Activated T-helper 2 cell treated with anti-CD3 and anti-CD28 coated beads, Interferon-gamma antibody, Interleukin-2, Interleukin-4, amounts not matched to agents 10 μg/mL and 5 μg/mL and 100 μg/mL, durations not matched to agents 14 hours and 24 hours and 36 hours (primary cell): ENCODE results near the gene EFNA2. TPM values are rescaled to one million over a fixed set of nuclear protein-coding genes. Genes with fewer than 3 reads are reported as not detected.

Experiments
- DNase-seq: peaks from one replicate; pipeline ENCODE4 v3.0.0; 2021; ENCODE audit warnings: low spot score
- H3K27ac Mint-ChIP-seq: one replicate; pipeline ENCODE4 v1.8.0; 2021; ENCODE audit warnings: mixed read lengths
- H3K27me3 Mint-ChIP-seq: one replicate; pipeline ENCODE4 v1.8.0; 2021; ENCODE audit warnings: low read depth, mixed read lengths
- H3K36me3 Mint-ChIP-seq: one replicate; pipeline ENCODE4 v1.8.0; 2021; ENCODE audit warnings: low read depth, mixed read lengths
- H3K4me1 Mint-ChIP-seq: one replicate; pipeline ENCODE4 v1.8.0; 2021; ENCODE audit warnings: low read depth, mixed read lengths
- H3K4me3 Mint-ChIP-seq: one replicate; pipeline ENCODE4 v1.8.0; 2021; ENCODE audit warnings: low read depth, mild to moderate bottlenecking, moderate library complexity, mixed read lengths
- H3K9me3 Mint-ChIP-seq: one replicate; pipeline ENCODE4 v1.8.0; 2021; ENCODE audit warnings: mixed read lengths
- intact Hi-C: fragments of 100-400 bp; cut with micrococcal nuclease; formaldehyde crosslinking; loops from one replicate; pipeline ENCODE4 v1.15.1; 2023
- total RNA-seq: library from RNA; stranded (reverse); gene quantifications from 2 replicates; pipeline ENCODE4 v1.2.3, GENCODE V29; 2022

EFNA2 gene
- not detected in 2 replicates for total RNA-seq

DNA sequence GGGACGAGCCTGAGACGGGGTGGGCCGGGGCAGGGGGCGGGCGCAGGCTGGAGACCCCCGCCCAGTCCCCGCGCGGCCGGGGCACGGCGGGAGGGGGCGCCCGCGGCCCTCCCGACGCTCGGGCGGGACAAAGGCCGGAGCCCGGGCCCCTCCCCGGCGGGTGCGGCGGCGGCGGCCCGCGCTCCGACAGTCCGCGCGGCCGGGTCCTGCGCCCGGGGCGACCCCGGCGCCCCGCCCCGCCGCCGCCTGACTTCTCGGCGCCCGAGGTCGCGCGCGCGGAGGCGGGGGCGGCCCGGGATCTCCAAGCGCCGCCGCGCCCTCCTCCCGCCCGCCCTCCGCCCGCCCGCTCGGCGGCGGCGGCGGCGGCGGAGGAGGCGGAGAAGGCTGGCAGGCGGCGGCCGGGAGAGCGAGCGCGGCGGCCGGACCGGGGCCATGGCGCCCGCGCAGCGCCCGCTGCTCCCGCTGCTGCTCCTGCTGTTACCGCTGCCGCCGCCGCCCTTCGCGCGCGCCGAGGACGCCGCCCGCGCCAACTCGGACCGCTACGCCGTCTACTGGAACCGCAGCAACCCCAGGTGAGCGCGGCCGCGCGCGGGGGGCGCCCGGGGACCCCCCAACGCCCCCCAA is at the start of gene EFNA2:
EFNA2 (plus strand) TSS at position 137 of the 624 bp plus-strand sequence; CDS start at position 433, 296 bp downstream.
- peak within 1 kb of the TSS; percentile 22 for H3K4me3 Mint-ChIP-seq
- peaks cover 22% of the 10 kb centered on the region for H3K27me3 Mint-ChIP-seq
- H3K4me1 Mint-ChIP-seq: no peaks in the 10 kb centered on the region
- no peaks in the 10 kb centered on the region for H3K36me3 Mint-ChIP-seq
- H3K27ac Mint-ChIP-seq: no peak within 1 kb of the TSS
- no peaks in the 10 kb centered on the region for H3K9me3 Mint-ChIP-seq
- intact Hi-C loops: no loop called here
- no peak for DNase-seq

DNA sequence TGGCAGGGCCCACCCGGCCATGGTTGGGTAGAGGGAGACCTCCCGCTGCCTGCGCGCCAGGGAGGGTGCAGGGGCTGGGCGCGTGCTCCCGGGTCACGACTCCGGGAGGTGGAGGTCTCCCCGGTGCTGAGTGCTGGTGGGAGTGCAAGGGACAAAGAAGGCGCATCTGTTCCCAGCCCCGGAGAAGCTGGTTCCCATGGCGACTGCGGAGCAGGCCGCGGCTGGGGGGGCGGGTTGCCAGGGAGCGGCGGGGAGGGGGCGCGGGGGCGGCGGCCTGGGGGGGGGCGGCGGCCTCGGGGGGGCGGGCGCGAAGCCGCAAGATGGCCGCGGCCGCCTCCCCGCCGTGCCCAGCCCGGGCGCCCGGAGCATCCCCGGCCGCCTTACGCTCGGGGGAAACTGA is 49.1 kb upstream of the EFNA2 start:
- Mint-ChIP-seq H3K4me1 (peaks cover 20% of the 10 kb centered on the region), H3K4me3 (peak overlapping the region; percentile 17), H3K27me3 (peaks cover 13% of the 10 kb centered on the region), H3K27ac (no peak overlapping the region), H3K9me3 (no peaks in the 10 kb centered on the region), H3K36me3 (no peaks in the 10 kb centered on the region)
- DNase-seq: no peak
- intact Hi-C loops: no loop called here

DNA sequence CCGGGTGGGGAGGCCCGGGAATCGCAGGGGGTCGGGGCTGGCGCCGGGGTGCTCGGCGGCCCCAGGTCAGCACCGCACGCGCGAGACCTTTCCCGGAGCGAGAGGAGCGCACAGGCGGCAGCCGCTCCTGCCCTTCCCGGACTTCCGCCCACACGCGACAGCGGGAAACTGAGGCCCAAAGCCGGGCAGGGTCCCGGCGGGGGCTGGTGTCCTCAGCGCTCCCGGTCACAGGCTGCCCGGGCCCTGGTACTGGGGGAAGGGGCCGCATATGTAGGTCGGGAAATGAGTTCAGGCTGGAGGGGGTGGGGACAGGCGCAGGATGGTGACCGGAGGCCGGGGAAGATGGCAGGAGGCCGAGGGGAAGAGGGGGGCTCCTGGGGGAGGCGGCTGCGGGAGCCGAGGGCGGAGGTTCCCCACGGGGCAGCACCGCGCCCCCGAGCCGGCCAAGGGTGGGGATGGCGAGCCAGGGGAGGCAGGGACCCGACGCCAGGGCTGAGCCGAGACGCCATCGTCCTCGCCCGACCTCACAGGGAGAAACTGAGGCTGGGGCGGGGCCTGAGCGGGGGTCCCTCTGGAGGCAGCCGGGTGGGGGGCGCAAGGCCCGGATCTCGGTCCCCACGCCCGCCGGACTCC is 48.5 kb upstream of the EFNA2 start:
- Mint-ChIP-seq H3K27ac (no peak overlapping the region), H3K4me1 (peaks cover 20% of the 10 kb centered on the region), H3K9me3 (no peaks in the 10 kb centered on the region), H3K4me3 (peak overlapping the region; percentile 52), H3K27me3 (peaks cover 13% of the 10 kb centered on the region), H3K36me3 (no peaks in the 10 kb centered on the region)
- DNase-seq: no peak
- intact Hi-C loops: no loop called here

DNA sequence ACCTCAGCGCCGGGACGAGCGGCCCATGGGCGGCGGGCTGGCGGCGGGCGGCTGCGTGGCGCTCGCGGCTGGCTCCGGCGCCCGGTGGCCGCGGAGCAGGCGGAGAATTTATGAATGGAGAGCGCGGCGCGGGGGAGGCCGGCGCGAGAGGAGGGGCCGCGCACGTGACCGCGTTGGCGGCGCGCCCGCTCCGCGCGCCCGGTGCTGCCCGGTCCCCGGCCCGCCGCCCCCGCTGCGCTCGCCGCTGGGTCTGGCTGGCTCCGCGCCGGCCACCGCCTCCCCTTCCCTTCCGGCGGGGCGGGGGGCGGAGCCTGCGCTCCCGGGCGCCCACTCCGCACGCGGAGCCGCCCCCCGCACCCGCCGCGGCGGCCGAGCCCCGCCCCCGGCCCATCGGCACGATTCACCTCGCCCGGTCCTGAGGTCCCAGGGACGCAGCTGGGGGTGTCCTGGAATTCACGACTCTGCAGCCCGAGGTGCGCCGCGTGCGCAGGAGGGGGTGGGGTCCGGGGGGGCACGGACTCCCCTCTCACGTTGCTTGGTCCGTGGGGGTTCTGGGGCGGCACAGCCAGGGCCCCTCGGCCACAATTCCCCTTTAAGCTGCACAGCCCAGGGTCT is 47.8 kb upstream of the EFNA2 start, which contains the start of gene CBARP:
CBARP (minus strand) TSS at position 252 of the 615 bp plus-strand sequence. CDS start 1,905 bp downstream, outside the sequence.
- peak within 1 kb of the TSS; percentile 69 for H3K27ac Mint-ChIP-seq
- no peak for DNase-seq
- peaks cover 20% of the 10 kb centered on the region for H3K4me1 Mint-ChIP-seq
- H3K4me3 Mint-ChIP-seq: peak within 1 kb of the TSS; percentile 70
- H3K27me3 Mint-ChIP-seq: peaks cover 13% of the 10 kb centered on the region
- intact Hi-C loops: no loop called here
- H3K36me3 Mint-ChIP-seq: no peaks in the 10 kb centered on the region
- no peaks in the 10 kb centered on the region for H3K9me3 Mint-ChIP-seq

DNA sequence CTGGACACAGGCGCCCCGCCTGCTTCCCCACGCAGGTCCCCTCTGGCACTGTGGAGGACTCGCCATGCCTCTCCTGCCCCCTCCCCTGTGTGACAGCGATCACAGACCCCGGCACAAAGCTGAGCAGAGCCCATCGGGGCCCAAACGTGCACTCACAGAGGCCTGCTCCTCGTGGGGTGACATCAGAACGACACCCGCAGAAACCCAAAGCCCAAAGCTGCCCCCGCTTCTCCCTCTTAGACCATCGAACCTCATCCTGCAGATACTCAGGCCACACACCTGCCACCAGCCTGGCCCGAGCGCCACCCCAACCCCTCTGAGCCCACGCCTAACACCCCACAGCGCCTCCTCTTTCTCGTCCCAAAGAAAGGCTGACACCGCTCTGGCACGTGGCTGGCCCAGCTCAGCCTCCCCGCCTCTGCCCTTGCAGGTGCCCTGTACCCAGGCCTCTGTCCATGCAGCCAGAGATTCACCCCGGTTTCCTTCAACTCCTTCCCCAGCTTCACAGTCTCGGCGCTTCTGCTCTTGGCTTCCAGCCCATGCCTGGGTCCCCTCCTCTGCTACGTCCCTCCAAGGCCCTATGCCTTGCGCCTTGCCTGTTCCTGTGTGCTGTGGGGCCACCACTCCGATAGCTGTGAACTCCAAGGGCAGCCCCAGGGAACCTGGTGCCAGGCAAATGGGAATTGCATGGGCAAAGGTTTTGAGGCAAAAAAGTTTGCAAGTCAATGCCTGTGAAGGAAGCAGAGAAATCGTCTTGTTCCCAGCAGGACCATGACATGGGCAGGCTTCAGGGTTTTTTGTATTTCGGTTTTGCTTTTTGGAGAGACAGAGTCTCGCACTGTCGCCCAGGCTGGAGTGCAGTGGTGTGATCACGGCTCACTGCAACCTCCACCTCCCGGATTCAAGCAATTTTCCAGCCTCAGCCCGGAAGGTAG is 47.0 kb upstream of the EFNA2 start:
- Mint-ChIP-seq H3K36me3 (no peaks in the 10 kb centered on the region), H3K27me3 (peaks cover 13% of the 10 kb centered on the region), H3K27ac (peak overlapping the region; percentile 69), H3K9me3 (no peaks in the 10 kb centered on the region), H3K4me1 (peaks cover 20% of the 10 kb centered on the region), H3K4me3 (peak overlapping the region; percentile 70)
- DNase-seq: no peak
- intact Hi-C loops: no loop called here

GRCh38 chr19:1239420-1239795 is 46.3 kb upstream of the EFNA2 start:
- intact Hi-C loops: no loop called here
- Mint-ChIP-seq H3K4me1 (peaks cover 20% of the 10 kb centered on the region), H3K4me3 (peak overlapping the region; percentile 54)

DNA sequence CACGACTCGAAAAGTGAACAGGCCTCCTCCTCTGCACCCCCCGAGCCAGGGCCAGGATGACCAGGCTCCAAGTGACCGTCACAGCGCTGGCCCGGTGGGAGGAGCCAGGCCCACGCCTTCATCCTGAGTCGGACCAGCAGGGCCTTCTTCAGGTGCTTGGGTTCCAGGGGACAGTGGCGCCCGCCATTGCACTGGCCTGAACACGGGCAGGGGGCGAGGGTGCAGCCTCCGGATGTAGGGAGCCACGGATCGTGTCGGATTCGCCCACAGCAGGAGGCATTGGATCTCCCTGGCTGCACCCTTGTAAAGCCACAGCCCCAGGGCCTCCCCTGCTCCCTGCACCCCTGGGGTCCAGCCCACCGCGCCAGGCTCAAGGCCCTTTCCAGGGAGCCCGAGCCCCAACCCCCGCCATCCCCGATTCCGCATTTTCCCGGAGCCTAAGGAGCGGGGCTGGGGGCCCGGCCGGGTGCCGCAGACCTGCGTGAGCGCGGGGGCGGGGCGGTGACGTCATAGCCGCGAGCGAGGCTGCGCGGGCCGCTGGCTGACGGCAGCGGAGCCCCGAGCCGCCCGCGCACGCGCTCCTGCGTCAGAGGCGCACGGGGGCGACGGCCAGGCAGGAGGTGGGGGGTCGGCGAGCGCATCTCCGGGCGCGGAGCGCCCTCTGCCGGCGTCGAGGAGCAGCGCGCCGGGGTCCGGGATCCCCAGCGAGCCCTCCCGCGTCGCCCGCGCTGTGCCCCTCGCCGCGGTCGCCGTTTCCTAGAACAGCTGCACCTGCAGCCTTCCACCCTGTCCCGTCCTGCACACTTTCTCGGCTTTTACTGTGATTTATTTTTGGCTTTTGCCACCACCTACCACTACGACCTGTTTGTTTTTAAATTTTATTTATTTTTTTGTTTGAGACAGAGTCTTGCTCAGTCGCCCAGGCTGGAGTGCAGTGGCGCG is 45.6 kb upstream of the EFNA2 start:
- H3K27me3 Mint-ChIP-seq: peaks cover 13% of the 10 kb centered on the region
- H3K4me3 Mint-ChIP-seq: peak overlapping the region; percentile 49
- H3K27ac Mint-ChIP-seq: no peak overlapping the region
- H3K4me1 Mint-ChIP-seq: peaks cover 22% of the 10 kb centered on the region
- intact Hi-C loops: loop anchor here (2.0 to 10.0 kb wide), 6 partner anchors 48 to 313 kb away; partner anchors contain the start of genes ARID3A, DAZAP1, GAMT and POLR2E
- no peaks in the 10 kb centered on the region for H3K9me3 Mint-ChIP-seq
- peaks cover 3% of the 10 kb centered on the region for H3K36me3 Mint-ChIP-seq
- peak; percentile 88 for DNase-seq

More at GRCh38 chr19:1239420-1239795, 46.3 kb upstream of the EFNA2 start:
- peak overlapping the region; percentile 16 for H3K27ac Mint-ChIP-seq
- H3K9me3 Mint-ChIP-seq: no peaks in the 10 kb centered on the region
- no peak for DNase-seq
- peaks cover 13% of the 10 kb centered on the region for H3K27me3 Mint-ChIP-seq
- peaks cover under 1% of the 10 kb centered on the region for H3K36me3 Mint-ChIP-seq

DNA sequence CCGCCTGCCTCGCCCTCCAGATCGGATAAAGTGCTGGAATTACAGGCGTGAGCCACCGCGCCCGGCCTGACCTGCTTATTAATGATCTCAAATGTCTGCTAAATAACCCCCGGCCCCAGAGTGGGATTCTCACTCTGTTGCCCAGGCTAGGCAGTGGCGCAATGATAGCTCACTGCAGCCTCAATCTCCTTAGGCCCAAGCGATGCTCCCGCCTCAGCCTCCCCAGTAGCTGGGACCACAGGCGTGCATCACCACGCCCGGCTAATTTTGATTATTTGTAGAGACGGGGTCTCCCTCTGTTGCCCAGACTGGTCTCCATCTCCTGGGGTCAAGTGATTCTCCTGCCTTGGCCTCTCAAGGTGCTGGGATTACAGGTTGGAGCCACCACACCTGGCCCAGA is 44.7 kb upstream of the EFNA2 start:
- intact Hi-C loops: loop anchor here (2.0 to 10.0 kb wide), 6 partner anchors 49 to 314 kb away; partner anchors contain the start of genes ARID3A, DAZAP1, GAMT and POLR2E
- Mint-ChIP-seq H3K36me3 (peaks cover 3% of the 10 kb centered on the region), H3K27me3 (peaks cover 13% of the 10 kb centered on the region), H3K4me3 (peak overlapping the region; percentile 81), H3K9me3 (no peaks in the 10 kb centered on the region), H3K27ac (peak overlapping the region; percentile 88), H3K4me1 (peaks cover 22% of the 10 kb centered on the region)
- DNase-seq: no peak

DNA sequence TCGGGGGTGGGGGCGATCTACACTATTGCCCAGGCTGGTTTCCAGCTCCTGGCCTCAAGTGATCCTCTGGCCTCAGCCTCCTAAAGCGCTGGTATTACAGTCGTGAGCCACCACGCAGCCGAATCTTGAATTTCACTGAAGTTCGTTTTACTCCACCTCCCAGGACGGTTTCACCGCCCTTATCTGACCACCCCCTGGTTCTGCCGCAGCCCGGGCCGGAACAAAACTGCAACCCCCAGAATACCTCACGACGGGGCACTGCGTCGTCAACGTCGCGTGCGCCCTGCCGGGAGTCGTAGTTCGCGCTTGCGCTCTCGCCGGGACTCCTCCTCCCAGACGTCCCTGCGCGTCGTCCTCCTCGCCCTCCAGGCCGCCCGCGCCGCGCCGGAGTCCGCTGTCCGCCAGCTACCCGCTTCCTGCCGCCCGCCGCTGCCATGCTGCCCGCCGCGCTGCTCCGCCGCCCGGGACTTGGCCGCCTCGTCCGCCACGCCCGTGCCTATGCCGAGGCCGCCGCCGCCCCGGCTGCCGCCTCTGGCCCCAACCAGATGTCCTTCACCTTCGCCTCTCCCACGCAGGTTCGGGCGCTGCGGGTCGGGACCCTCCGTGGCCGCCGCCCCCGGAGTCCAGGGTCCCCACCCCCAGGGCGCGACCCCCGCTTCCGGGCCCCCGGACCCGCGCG is 44.1 kb upstream of the EFNA2 start, which contains the start of gene ATP5F1D:
ATP5F1D (plus strand) TSS at position 335 of the 679 bp plus-strand sequence; CDS start at position 435, 100 bp downstream.
- Mint-ChIP-seq H3K27me3 (peaks cover 13% of the 10 kb centered on the region), H3K9me3 (no peaks in the 10 kb centered on the region), H3K36me3 (peaks cover 3% of the 10 kb centered on the region), H3K27ac (peak within 1 kb of the TSS; percentile 88), H3K4me3 (peak within 1 kb of the TSS; percentile 90), H3K4me1 (peaks cover 22% of the 10 kb centered on the region)
- intact Hi-C loops: loop anchor here (2.0 to 10.0 kb wide), 6 partner anchors 49 to 314 kb away; partner anchors contain the start of genes ARID3A, DAZAP1, GAMT and POLR2E
- peak; percentile 92 for DNase-seq

GRCh38 chr19:1243768-1244692 is 41.6 kb upstream of the EFNA2 start:
- H3K36me3 Mint-ChIP-seq: peaks cover 3% of the 10 kb centered on the region
- H3K9me3 Mint-ChIP-seq: no peaks in the 10 kb centered on the region
- peak; percentile 73 for DNase-seq
- H3K4me3 Mint-ChIP-seq: peak overlapping the region; percentile 2
- H3K27me3 Mint-ChIP-seq: peaks cover 4% of the 10 kb centered on the region
- intact Hi-C loops: loop anchor here (1.0 to 10.0 kb wide), 6 partner anchors 25 to 317 kb away; partner anchors contain the start of genes ARID3A, CIRBP, DAZAP1 and GAMT
- H3K4me1 Mint-ChIP-seq: peaks cover 17% of the 10 kb centered on the region
- peak overlapping the region; percentile 80 for H3K27ac Mint-ChIP-seq
